ENCODE results near the gene TPRG1.

DNA sequence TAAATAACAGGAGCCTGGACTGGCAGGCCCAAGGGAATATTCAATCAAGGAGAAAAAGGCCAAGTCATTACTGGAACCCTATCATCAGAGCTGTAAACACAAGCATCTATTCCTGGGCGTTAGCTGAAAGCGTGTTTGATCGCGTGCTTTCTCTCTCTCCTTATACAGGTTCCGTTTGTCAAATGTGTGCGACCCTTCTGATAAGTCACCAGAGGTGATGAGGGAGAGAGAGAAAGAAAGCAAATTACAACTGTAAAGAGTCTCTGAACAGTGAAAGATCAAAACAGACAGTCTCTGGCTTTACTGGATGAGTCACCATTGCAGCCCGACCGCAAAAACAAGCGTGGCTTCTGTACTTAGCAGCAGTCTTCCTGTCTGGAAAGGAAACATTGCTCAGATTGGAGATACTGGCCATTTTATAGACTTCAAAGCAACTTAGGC lies 39.5 kb upstream of the TPRG1 start:
- TF ChIP-seq, protein P1, sequence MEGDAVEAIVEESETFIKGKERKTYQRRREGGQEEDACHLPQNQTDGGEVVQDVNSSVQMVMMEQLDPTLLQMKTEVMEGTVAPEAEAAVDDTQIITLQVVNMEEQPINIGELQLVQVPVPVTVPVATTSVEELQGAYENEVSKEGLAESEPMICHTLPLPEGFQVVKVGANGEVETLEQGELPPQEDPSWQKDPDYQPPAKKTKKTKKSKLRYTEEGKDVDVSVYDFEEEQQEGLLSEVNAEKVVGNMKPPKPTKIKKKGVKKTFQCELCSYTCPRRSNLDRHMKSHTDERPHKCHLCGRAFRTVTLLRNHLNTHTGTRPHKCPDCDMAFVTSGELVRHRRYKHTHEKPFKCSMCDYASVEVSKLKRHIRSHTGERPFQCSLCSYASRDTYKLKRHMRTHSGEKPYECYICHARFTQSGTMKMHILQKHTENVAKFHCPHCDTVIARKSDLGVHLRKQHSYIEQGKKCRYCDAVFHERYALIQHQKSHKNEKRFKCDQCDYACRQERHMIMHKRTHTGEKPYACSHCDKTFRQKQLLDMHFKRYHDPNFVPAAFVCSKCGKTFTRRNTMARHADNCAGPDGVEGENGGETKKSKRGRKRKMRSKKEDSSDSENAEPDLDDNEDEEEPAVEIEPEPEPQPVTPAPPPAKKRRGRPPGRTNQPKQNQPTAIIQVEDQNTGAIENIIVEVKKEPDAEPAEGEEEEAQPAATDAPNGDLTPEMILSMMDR (IDR thresholded peaks at IDR 0.05) = no peak
- no peak for TF ChIP-seq POLR2A (IDR thresholded peaks at IDR 0.05; ENCODE audit: low read depth)
- no peak for TF ChIP-seq EP300 (IDR thresholded peaks at IDR 0.05)
- no peak for TF ChIP-seq POLR2AphosphoS5 (IDR thresholded peaks at IDR 0.05)
